ENCODE results near the gene PITHD1.
A peak's percentile ranks its signal among the peaks of the same experiment; 100 is the strongest.
"Not testable (repeated sequence)": the region's sequence is repeated elsewhere in the genome, so short reads cannot be mapped to it uniquely, and the experiment has no call there.

The PITHD1 gene, protein sequence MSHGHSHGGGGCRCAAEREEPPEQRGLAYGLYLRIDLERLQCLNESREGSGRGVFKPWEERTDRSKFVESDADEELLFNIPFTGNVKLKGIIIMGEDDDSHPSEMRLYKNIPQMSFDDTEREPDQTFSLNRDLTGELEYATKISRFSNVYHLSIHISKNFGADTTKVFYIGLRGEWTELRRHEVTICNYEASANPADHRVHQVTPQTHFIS

GRCh38 chr1:23777979-23778814 is at the start of gene PITHD1:
PITHD1 (plus strand) TSS chr1:23778418; CDS start chr1:23778516, 98 bp downstream.
- Mint-ChIP-seq H3K27me3 (ENCODE audit: low read depth) (no peaks in the 10 kb centered on the region), H3K9me3 (no peaks in the 10 kb centered on the region), H3K27ac (peak within 1 kb of the TSS; percentile 93 to 96 (median 93)), H3K4me3 (peak within 1 kb of the TSS; percentile 83 to 99 (median 87)), H3K36me3 (ENCODE audit: low read depth) (peaks cover 12% of the 10 kb centered on the region), H3K4me1 (peaks cover 18% of the 10 kb centered on the region)
- TF ChIP-seq CTCF (IDR thresholded peaks at IDR 0.05; ENCODE audit: unreplicated experiment in 3 of 3): no peak

- Mint-ChIP-seq H3K27ac (no peak overlapping the region), H3K27me3 (ENCODE audit: low read depth) (no peaks in the 10 kb centered on the region), H3K36me3 (ENCODE audit: low read depth) (peaks cover 7% of the 10 kb centered on the region), H3K9me3 (no peaks in the 10 kb centered on the region), H3K4me1 (peaks cover 5% of the 10 kb centered on the region), H3K4me3 (no peak overlapping the region)
- TF ChIP-seq CTCF (IDR thresholded peaks at IDR 0.05; ENCODE audit: unreplicated experiment in 3 of 3): no peak
Measured at GRCh38 chr1:23732363-23733224, 45.6 kb upstream of the PITHD1 start.

DNA sequence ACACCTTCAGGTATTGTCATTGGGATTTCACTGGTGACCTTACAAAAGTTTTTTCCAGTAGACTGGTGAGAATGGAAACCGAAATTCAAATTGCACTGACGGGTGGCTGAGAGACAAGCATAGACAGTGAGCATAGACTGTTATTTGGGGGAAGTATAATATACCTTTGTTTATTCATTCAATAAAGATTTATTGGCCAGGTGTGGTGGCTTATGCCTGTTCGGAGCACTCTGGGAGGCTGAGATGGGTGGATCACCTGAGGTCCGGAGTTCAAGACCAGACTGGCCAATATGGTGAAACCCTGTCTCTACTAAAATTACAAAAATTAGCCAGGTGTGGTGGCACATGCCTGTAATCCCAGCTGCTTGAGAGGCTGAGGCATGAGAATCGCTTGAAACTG is 44.9 kb upstream of the PITHD1 start:
- H3K27me3 Mint-ChIP-seq (ENCODE audit: low read depth); H3K27ac Mint-ChIP-seq; H3K9me3 Mint-ChIP-seq; H3K4me1 Mint-ChIP-seq; H3K36me3 Mint-ChIP-seq (ENCODE audit: low read depth); H3K4me3 Mint-ChIP-seq: not testable (repeated sequence)

DNA sequence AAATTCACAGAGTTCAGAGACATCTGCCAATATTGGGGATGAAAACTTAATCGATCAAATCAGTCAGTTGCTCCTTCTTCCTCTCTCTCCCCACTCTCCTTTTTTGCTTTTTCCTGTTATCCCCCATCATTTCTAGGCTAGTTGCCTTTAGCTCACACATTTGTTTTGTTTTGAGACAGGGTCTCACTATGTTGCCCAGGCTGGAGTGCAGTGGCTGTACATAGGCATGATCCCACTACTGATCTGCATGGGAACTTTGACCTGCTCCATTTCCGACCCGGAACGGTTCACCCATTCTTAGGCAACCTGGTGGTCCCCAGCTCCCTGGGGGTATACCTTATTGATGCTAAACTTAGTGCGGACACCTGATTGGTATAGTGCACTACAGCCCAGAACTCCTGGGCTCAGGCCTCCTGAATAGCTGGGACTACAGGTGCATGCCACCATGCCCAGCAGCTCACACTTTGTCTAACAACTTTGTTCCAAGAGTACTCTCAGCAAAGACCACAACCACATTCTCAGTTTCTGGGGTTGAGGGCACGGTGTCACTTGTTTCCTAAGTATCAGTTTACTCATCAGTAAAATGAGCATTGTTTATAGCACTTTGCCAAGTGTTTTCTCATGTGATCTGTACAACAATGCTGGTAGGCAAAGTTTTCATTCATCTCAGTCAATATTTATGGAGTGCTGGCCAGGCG is 41.6 kb upstream of the PITHD1 start:
- Mint-ChIP-seq H3K27me3 (ENCODE audit: low read depth) (no peaks in the 10 kb centered on the region), H3K4me3 (no peak overlapping the region), H3K4me1 (no peaks in the 10 kb centered on the region), H3K27ac (no peak overlapping the region), H3K36me3 (ENCODE audit: low read depth) (peaks cover 5% of the 10 kb centered on the region), H3K9me3 (no peaks in the 10 kb centered on the region)
- no peak for TF ChIP-seq CTCF (IDR thresholded peaks at IDR 0.05; ENCODE audit: unreplicated experiment in 3 of 3)

DNA sequence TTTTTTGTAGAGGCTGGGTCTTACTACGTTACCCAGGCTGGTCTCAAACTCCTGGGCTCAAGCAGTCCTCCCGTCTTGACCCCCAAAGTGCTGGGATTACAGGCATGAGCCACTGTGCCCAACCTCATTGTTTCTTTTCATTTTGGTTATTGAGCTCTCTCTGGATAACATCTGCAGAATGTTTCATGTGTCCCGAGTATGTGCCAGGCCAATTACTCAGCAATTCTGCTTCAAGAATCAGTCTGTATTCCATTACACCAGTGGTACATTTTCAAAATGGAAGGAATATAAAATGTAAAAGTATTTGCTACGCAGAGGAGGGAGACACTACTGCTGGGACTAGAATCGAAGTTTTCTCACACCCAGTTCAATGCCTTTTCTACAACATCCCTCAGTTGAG is 36.6 kb upstream of the PITHD1 start:
- TF ChIP-seq CTCF (IDR thresholded peaks at IDR 0.05; ENCODE audit: unreplicated experiment in 3 of 3): no peak
- H3K27ac Mint-ChIP-seq: peak overlapping the region; percentile 49 to 74 (median 70)
- no peaks in the 10 kb centered on the region for H3K27me3 Mint-ChIP-seq (ENCODE audit: low read depth)
- peak overlapping the region; percentile 86 to 91 (median 86) for H3K4me3 Mint-ChIP-seq
- peaks cover 25% of the 10 kb centered on the region for H3K4me1 Mint-ChIP-seq
- no peaks in the 10 kb centered on the region for H3K9me3 Mint-ChIP-seq
- H3K36me3 Mint-ChIP-seq (ENCODE audit: low read depth): peaks cover 7% of the 10 kb centered on the region
